Neural progenitor cell (in vitro differentiated cells): ENCODE results near the gene COL26A1. TPM values are rescaled to one million over a fixed set of nuclear protein-coding genes. Genes with fewer than 3 reads are reported as not detected.

Source experiments
- DNase-seq: peaks from one replicate; pipeline ENCODE4 v3.0.0-alpha.2; 2016; ENCODE audit warnings: low spot score
- H2AFZ ChIP-seq: fragments of 200-600 bp; sonication (generic); replicated peaks from 2 replicates; pipeline ENCODE4 v1.6.1; 2016; ENCODE audit warnings: antibody characterized with exemption
- H3F3A ChIP-seq: fragments of 200-600 bp; sonication (generic); 2 replicates; pipeline ENCODE4 v1.6.1; 2016; ENCODE audit warnings: antibody characterized with exemption, low read depth
- H3K27ac ChIP-seq: fragments of 200-600 bp; sonication (generic); 2 replicates; pipeline ENCODE4 v1.5.1; 2016; ENCODE audit warnings: mild to moderate bottlenecking
- H3K27me3 ChIP-seq: fragments of 200-600 bp; sonication (generic); 2 replicates; pipeline ENCODE4 v1.6.1; 2016; ENCODE audit warnings: mild to moderate bottlenecking, moderate library complexity
- H3K36me3 ChIP-seq: fragments of 200-600 bp; sonication (generic); 2 replicates; pipeline ENCODE4 v1.5.1; 2016
- H3K4me1 ChIP-seq: fragments of 200-600 bp; sonication (generic); 2 replicates; pipeline ENCODE4 v1.6.1; 2016; ENCODE audit warnings: mixed run types
- H3K4me2 ChIP-seq: fragments of 200-600 bp; sonication (generic); 2 replicates; pipeline ENCODE4 v1.6.1; 2016
- H3K4me3 ChIP-seq: fragments of 200-600 bp; sonication (generic); 2 replicates; pipeline ENCODE4 v1.5.1; 2016
- H3K79me2 ChIP-seq: fragments of 200-600 bp; sonication (generic); 2 replicates; pipeline ENCODE4 v1.6.1; 2016; ENCODE audit warnings: low read depth
- H3K9ac ChIP-seq: fragments of 200-600 bp; sonication (generic); 2 replicates; pipeline ENCODE4 v1.6.1; 2016
- H3K9me3 ChIP-seq: fragments of 200-600 bp; sonication (generic); 2 replicates; pipeline ENCODE4 v1.5.1; 2016; ENCODE audit warnings: low read depth
- H4K20me1 ChIP-seq: fragments of 200-600 bp; sonication (generic); 2 replicates; pipeline ENCODE4 v1.6.1; 2016; ENCODE audit warnings: low read depth
- H3K27ac Mint-ChIP-seq: 3 replicates; pipeline ENCODE4 v1.8.0; 2021; ENCODE audit warnings: mixed read lengths
- H3K27me3 Mint-ChIP-seq: 2 replicates; pipeline ENCODE4 v1.8.0; 2022; ENCODE audit warnings: low read depth, mild to moderate bottlenecking, inconsistent platforms, moderate library complexity, mixed read lengths; ENCODE audit not compliant: insufficient read depth
- H3K36me3 Mint-ChIP-seq: 3 replicates; pipeline ENCODE4 v1.8.0; 2021; ENCODE audit warnings: mixed read lengths
- H3K4me1 Mint-ChIP-seq: 3 replicates; pipeline ENCODE4 v1.8.0; 2021; ENCODE audit warnings: mixed read lengths
- H3K4me3 Mint-ChIP-seq: 3 replicates; pipeline ENCODE4 v1.8.0; 2021; ENCODE audit warnings: mild to moderate bottlenecking, moderate library complexity, mixed read lengths
- H3K9me3 Mint-ChIP-seq: 3 replicates; pipeline ENCODE4 v1.8.0; 2020; ENCODE audit warnings: mixed read lengths
- EZH2 ChIP-seq: fragments of 200-600 bp; sonication (generic); IDR thresholded peaks from 2 replicates; pipeline ENCODE4 v1.6.1; 2017; ENCODE audit warnings: antibody characterized with exemption, mild to moderate bottlenecking, moderate library complexity
- EZH2phosphoT487 ChIP-seq: fragments of 200-600 bp; sonication (generic); IDR thresholded peaks from 2 replicates; pipeline ENCODE4 v1.6.1; 2017; ENCODE audit warnings: antibody characterized with exemption
- small RNA-seq: library from RNA; depleted of rRNA; stranded (forward); fragments of <200 nt; gene quantifications from one replicate; pipeline ENCODE3, GENCODE V24; 2015
- total RNA-seq: library from RNA; depleted of rRNA; stranded (reverse); fragments of >200 nt; gene quantifications from 2 replicates; pipeline ENCODE4 v1.2.3, GENCODE V29; 2015; ENCODE audit warnings: low replicate concordance
- TF ChIP-seq, protein P1 (sequence below): fragments of 200-600 bp; sonication (generic); IDR thresholded peaks from 2 replicates; pipeline ENCODE4 v1.5.1; 2017; ENCODE audit warnings: antibody characterized with exemption, mild to moderate bottlenecking

The COL26A1 gene
- total RNA-seq, 1 donor from 2014 or later, result 26.7 TPM

- peaks cover 14% of the 10 kb centered on the region for H3K4me1 Mint-ChIP-seq
- Histone ChIP-seq H3K9me3 (no peaks in the 10 kb centered on the region), H3K4me2 (no peak overlapping the region), H2AFZ (no peak overlapping the region), H3K27ac (no peak overlapping the region), H3K4me3 (no peak overlapping the region), H3K9ac (no peak overlapping the region), H3K79me2 (no peaks in the 10 kb centered on the region), H4K20me1 (no peaks in the 10 kb centered on the region), H3K36me3 (no peaks in the 10 kb centered on the region), H3K27me3 (peaks cover 5% of the 10 kb centered on the region), H3K4me1 (peaks cover 7% of the 10 kb centered on the region), H3F3A (peaks cover 12% of the 10 kb centered on the region)
- TF ChIP-seq, protein P1, sequence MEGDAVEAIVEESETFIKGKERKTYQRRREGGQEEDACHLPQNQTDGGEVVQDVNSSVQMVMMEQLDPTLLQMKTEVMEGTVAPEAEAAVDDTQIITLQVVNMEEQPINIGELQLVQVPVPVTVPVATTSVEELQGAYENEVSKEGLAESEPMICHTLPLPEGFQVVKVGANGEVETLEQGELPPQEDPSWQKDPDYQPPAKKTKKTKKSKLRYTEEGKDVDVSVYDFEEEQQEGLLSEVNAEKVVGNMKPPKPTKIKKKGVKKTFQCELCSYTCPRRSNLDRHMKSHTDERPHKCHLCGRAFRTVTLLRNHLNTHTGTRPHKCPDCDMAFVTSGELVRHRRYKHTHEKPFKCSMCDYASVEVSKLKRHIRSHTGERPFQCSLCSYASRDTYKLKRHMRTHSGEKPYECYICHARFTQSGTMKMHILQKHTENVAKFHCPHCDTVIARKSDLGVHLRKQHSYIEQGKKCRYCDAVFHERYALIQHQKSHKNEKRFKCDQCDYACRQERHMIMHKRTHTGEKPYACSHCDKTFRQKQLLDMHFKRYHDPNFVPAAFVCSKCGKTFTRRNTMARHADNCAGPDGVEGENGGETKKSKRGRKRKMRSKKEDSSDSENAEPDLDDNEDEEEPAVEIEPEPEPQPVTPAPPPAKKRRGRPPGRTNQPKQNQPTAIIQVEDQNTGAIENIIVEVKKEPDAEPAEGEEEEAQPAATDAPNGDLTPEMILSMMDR, result no peak
- no peak for TF ChIP-seq EZH2phosphoT487
- TF ChIP-seq EZH2, result no peak
- peaks cover 5% of the 10 kb centered on the region for H3K27me3 Mint-ChIP-seq
- DNase-seq, result no peak
- no peak overlapping the region for H3K27ac Mint-ChIP-seq
- H3K4me3 Mint-ChIP-seq, result no peak overlapping the region
- H3K36me3 Mint-ChIP-seq, result no peaks in the 10 kb centered on the region
- H3K9me3 Mint-ChIP-seq, result no peaks in the 10 kb centered on the region
Observed at GRCh38 chr7:101605611-101606497, 243.2 kb downstream of the COL26A1 start.

DNA sequence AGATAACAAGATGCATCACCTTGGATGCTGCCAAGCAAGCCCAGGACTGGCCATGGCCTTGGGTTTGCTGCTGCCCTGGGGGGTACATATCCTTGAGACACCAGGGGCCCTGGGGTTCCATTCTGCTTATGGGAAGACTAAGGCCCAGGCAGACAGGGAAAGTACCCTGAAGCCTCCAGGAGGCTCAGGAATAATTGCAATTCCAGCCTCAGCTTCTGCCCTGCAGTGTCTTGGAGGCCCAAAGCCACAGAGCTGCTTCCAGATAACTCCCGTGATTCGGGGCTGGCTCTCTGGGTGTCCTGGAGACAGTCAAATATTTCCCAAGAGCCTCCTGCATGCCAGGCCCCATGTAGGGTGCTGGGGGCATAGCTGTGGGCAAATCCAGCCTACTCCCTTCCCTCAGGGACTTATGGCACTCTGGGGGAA, 243.8 kb downstream of the COL26A1 start:
- Histone ChIP-seq H3K27me3 (peaks cover 5% of the 10 kb centered on the region), H3K36me3 (no peaks in the 10 kb centered on the region), H3K4me2 (no peak overlapping the region), H2AFZ (no peak overlapping the region), H4K20me1 (no peaks in the 10 kb centered on the region), H3K4me3 (no peak overlapping the region), H3K9ac (no peak overlapping the region), H3K9me3 (no peaks in the 10 kb centered on the region), H3K79me2 (no peaks in the 10 kb centered on the region), H3K27ac (no peak overlapping the region), H3F3A (peaks cover 12% of the 10 kb centered on the region), H3K4me1 (peaks cover 7% of the 10 kb centered on the region)
- no peak for DNase-seq
- H3K9me3 Mint-ChIP-seq, result no peaks in the 10 kb centered on the region
- H3K4me1 Mint-ChIP-seq, result peaks cover 14% of the 10 kb centered on the region
- peaks cover 4% of the 10 kb centered on the region for H3K27me3 Mint-ChIP-seq
- no peaks in the 10 kb centered on the region for H3K36me3 Mint-ChIP-seq
- TF ChIP-seq EZH2, result no peak
- no peak for TF ChIP-seq EZH2phosphoT487
- TF ChIP-seq, protein P1, result no peak
- H3K4me3 Mint-ChIP-seq, result no peak overlapping the region
- H3K27ac Mint-ChIP-seq, result no peak overlapping the region

Small RNAs within 50 kb of the gene (small RNA-seq; reads per million reads assigned to genes)
- gene AC004965.1, result not detected

Other genes with a start within 250 kb of the COL26A1 start
- gene SERPINE1, start 235.8 kb upstream of the COL26A1 start, total RNA-seq, result 0.03 TPM in 1 of 2 replicates, not detected in the other
- gene AP1S1, start 208.4 kb upstream of the COL26A1 start, total RNA-seq, result 74.4 and 94.2 TPM in 2 replicates
- gene VGF, start 197.3 kb upstream of the COL26A1 start, total RNA-seq, result 0.65 and 1.6 TPM in 2 replicates
- gene NAT16, start 182.6 kb upstream of the COL26A1 start, total RNA-seq, result 0.28 TPM in 1 of 2 replicates, not detected in the other
- gene MOGAT3, start 161.8 kb upstream of the COL26A1 start, total RNA-seq, result not detected in 2 replicates
- 9.4 and 19.9 TPM in 2 replicates for gene PLOD3, start 145.3 kb upstream of the COL26A1 start, total RNA-seq
- gene ZNHIT1, start 144.7 kb upstream of the COL26A1 start, total RNA-seq, result 39.1 and 52.9 TPM in 2 replicates
- gene CLDN15, start 125.1 kb upstream of the COL26A1 start, total RNA-seq, result 1.2 and 4.6 TPM in 2 replicates
- gene FIS1, start 117.8 kb upstream of the COL26A1 start, total RNA-seq, result 92.2 and 120 TPM in 2 replicates
- 25.5 and 30.1 TPM in 2 replicates for gene IFT22, start 41.1 kb upstream of the COL26A1 start, total RNA-seq